ENCODE measurements around the gene DEFB125.

GRCh38 chr20:145877-146276 lies 58.4 kb downstream of the DEFB125 start:
- TF ChIP-seq EZH2 (IDR thresholded peaks at IDR 0.05; ENCODE audit: borderline replicate concordance, insufficient read depth, low read depth, low read length, poor library complexity, severe bottlenecking) (no peak), CTCF (IDR thresholded peaks at IDR 0.05) (no peak)

Measured in B cell (primary cell).